OCI-LY1 (cell line): ENCODE measurements around the gene FHOD3.

ENCODE experiments used
- EZH2 ChIP-seq: fragments of 200-600 bp; sonication (generic), shearing (Covaris generic); IDR thresholded peaks from 2 replicates; pipeline ENCODE4 v1.8.0; 2017; ENCODE audit warnings: borderline replicate concordance, mixed run types, mild to moderate bottlenecking, antibody characterized with exemption, low read length, moderate library complexity, mixed read lengths
- TF ChIP-seq, protein P1 (sequence below): fragments of 200-600 bp; sonication (generic), shearing (Covaris generic); IDR thresholded peaks from 2 replicates; pipeline ENCODE4 v1.5.1; 2017; ENCODE audit warnings: mild to moderate bottlenecking, antibody characterized with exemption, low read length, moderate library complexity, mixed read lengths

DNA sequence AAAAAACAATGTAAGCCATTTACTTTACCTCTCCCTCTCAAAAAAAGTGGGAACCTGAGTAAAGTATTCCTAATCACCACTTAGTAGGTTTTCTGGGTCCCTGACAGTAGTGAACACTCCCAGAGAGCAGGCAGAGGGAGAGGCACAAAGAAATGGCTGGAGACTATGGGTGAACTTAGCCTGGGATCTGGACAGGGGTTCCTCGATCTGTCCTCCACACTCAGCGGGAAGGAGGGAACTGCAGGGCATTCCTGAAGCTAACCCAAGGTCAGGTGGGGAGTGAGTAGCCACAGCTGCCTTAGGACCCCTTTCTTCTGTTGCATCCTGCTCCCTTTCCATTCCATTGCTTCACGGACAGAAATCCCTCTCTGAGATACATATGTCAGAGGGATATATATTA, 375.9 kb downstream of the FHOD3 start:
- TF ChIP-seq EZH2: no peak
- TF ChIP-seq, protein P1, sequence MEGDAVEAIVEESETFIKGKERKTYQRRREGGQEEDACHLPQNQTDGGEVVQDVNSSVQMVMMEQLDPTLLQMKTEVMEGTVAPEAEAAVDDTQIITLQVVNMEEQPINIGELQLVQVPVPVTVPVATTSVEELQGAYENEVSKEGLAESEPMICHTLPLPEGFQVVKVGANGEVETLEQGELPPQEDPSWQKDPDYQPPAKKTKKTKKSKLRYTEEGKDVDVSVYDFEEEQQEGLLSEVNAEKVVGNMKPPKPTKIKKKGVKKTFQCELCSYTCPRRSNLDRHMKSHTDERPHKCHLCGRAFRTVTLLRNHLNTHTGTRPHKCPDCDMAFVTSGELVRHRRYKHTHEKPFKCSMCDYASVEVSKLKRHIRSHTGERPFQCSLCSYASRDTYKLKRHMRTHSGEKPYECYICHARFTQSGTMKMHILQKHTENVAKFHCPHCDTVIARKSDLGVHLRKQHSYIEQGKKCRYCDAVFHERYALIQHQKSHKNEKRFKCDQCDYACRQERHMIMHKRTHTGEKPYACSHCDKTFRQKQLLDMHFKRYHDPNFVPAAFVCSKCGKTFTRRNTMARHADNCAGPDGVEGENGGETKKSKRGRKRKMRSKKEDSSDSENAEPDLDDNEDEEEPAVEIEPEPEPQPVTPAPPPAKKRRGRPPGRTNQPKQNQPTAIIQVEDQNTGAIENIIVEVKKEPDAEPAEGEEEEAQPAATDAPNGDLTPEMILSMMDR: no peak
